ENCODE data around the gene NOS3. TPM values are rescaled to one million over a fixed set of nuclear protein-coding genes. Genes with fewer than 3 reads are reported as not detected.

NOS3 gene
- total RNA-seq, 1 donor from 2014 or later: 7.0 TPM

DNA sequence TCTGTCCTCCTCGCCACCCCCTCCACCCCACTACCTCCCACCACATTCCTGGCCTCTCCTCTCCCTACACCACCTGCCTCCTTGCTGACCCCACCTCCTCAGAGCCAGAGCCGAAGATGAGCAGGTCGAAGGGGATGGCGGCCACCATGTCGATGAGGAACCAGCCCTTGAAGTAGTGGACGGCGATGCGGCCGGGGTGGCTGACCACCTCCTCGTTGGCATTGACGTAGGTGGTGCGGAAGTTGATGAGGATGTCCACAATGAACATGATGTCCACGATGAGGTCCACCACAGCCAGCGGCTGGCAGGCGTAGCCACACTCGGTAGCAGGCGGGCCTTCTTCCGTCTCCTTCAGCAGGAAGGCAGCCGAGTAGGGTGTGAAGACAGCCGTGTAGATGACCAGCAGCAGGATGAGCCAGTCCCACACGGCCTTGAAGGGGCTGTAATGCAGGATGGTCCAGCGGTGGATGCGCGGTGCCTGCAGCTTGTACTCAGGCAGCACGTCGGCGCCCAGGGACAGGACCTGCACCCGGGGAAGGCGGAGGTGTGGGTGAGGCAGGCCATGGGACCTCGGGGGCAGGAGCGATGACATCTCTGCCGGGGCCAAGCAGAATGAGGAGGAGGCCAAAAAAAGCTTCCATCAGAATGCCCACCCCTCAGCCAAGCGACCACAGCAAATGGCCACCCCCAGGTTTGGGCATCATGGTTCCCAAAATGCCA lies 38.3 kb upstream of the NOS3 start:
- no peak for DNase-seq

DNA sequence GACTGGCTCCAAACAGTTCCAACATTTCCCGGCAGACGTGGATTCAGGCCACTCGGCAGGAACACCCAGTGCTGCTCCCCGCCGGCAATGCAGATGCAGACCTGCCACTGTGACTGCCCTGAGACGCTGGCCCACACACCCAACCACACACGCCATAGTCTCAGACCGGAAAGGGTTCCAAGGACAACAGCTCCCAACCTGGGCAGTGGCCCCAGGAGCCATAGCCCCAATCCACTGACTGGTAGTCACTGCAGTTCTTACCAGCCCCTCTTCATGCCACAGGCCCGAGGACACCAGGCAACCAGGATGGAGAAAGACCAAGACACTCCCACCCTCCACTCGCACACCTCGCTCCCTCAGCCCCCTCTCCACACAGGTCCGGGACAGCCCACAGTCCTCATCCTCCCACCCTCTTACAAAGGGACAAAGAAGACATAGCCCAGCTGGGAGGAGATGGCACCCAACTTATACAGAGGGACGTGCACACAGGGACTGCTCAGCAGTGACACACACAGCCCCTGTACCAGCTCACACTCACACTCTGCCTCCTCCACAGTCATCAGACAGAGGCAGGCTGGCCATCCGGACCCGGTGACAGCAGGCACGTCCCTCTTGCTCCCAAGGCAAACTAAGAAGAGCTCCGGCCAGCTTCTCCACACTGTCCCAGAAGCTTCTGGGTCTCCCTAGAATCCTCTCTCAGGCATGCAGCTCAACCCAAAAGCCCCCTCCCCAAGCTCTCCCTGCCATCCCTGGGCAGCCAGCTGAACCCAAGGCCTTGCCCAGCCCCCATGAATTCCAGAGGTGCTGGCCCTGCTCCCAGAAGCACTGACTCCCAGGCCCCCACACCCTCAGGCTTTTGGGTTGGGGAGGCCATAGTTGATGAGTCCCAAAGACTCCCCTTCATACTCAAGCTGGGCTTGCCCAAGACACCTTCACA lies 37.5 kb upstream of the NOS3 start:
- DNase-seq: no peak

DNA sequence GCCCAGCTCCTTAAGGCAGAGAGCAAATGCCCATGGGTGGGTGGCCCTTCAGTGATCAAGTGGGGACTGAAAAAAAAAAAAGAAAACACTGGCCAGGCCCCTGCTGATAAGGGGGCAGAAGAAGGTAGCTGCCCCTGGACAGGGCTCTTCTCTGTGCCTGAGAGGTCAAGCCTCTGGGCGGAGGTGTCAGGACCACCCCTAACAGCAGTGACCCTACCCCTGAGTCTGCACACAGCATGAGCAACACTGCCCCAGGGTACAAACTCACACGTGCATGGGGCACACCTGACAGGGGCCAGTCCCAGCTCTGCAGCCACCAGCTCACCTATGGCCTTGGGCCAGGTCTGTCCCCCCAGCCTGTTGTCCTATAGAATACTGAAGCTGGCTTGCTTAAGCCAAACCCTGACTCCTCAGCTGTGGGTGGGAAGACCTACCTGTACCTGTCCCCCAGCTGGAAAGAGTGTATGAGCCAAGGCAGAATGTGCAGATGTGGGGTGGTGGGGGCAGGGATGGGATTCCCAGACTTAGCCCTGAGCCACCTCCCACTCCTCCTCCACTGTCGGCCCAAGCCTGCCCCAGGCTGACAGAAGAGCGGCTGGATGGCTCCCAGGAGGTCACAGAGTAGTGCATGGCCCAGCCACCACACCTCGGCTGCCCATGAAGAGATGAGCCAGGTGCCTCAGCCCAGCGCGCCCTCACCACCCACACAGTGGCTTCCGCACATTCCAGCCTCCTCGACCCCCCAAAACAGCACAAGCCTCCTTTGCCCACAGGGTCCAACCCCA lies 36.4 kb upstream of the NOS3 start:
- no peak for DNase-seq

DNA sequence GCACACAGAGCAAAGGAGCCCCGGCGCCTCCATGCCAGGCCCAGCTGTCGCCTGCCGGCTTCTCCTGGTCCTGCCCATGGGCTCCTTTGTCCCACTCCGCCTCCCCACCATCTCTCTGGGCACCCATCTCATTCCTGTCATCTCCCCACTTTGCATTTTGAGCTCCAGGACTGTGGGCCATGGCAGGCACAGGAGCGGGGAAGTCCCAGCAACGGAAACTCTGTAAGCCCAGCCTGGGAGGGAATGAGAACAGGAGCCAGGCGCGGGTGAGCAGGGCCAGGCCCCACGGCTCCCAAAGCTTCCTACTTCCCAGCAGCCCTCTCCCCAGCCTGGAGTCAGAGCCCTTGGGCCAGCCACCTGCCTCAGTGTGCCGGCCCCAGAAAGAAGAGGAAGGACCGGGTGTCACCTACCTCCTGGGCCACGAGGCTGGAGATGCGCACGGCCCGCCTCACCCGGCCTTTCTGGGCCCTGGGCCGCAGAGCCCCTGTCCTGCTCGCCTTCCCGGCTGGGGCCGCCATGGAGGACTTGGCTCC lies 35.8 kb upstream of the NOS3 start:
- DNase-seq: no peak

DNA sequence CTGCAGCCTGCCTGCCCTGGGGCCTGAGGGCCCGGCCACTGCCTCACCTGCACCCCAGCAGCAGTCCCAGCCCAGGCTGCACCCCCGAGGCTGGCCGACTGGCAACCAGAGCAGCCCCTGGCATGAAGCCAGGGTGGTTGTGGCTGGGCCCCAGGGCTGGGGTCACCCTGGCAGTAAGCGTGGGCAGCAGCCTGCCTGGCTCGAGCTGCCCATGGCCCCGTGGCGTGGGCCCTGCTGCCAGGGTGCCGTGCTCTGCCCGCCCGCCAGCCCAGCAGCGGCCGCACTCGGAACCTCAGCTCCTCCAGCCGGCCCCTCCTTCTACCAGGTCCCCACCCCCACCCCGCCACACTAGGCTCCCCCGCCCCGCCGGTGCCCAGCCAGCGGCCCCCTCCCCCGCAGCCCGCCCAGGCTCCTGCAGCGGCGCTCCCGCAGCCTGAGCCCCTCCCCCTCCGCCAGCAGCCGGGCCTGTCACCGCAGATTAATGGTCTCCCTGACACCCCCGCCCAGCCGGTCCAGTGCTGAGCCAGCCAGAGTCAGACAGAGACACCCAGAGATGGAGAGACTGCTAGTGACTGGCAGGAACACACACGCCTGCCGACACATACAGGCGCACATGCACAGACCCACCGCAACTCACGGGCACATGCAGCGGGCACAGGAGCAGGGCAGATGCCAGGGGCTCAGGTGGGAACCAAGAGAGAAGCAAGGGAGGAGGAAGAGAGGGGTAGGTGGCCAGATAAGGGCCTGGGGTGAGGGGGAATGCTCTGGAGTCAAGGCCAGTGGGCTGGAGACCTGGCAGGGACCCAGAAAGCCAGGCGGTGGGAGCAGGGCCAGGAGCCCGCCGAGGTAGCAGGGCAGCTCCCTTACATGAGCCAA lies 35.1 kb upstream of the NOS3 start:
- DNase-seq: peak; percentile 95

DNA sequence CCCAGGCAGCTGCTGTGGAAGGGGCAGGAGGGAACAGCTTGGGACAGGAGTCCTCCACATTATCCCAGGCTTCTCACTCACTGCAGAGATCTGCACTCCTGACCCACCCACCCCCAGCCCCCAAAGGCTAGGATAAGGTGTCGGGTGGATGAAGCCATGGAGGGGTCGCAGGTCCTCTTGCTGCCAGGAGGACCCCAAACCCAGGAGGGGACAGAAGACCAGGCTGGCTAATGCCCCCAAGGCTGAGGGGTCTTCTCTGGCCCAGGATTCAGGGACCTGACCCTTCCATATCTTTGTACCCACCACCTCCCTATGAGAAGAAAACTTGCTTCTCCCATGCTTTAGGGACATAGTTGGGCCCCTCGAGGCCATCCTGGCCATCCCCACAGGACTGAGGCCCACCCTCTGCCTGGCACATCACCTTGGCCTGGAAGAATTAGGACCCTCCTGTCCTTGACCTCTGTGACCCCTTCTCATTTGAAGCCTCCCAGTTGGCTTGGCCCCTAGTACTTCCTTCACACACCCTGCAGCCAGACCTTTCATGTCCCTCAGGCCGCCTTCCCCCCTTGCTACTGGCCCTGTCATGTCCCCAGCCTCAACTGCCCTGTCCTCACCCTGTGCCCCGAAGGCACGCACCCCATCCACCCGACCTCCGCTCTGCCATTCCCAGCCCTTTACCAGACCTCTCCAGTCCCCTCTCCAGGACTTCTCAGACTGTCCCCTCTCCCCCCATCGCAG lies 34.3 kb upstream of the NOS3 start:
- no peak for DNase-seq

DNA sequence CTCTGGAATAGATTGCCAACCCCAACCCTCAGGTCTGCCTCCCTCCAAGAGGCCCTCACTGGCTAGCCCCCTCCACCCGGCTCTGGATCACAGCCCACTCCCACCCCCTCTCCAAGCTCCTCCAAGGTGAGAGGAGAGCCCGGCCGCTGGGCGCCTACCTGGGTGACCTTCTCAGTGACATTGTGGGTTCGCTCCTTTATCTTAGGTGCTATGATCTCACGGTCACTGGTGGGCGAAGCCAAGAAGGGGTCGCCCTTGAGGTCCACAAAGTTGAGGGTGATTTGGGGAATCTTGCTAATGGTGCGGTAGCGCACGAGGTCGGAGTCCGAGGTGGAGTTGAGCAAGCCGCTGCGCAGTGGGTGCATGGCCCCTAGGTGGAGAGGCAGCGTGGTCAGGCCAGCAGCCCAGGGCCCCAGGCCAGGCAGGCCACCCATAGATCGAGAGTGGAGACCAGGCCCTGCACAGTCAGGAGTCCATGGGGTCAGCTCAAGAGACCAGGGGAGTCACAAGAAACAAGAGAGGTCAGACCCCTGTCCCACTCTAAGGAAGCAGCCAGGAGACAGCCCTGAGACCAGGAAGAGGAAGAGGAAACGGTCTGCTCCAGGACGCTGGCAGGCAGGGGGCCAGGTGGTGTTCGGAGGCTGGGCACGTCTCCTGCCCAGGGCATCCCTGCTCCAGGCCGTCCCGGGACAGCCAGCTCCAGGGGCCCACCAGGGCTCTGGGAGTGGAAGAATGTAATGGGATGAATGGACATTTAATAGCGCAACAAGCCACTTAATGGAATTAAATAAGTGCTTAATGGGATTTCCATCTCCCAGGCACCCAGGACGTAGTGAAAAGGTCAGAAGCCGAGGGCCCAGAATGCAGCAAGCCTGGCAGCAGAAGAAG lies 33.4 kb upstream of the NOS3 start:
- DNase-seq: no peak

DNA sequence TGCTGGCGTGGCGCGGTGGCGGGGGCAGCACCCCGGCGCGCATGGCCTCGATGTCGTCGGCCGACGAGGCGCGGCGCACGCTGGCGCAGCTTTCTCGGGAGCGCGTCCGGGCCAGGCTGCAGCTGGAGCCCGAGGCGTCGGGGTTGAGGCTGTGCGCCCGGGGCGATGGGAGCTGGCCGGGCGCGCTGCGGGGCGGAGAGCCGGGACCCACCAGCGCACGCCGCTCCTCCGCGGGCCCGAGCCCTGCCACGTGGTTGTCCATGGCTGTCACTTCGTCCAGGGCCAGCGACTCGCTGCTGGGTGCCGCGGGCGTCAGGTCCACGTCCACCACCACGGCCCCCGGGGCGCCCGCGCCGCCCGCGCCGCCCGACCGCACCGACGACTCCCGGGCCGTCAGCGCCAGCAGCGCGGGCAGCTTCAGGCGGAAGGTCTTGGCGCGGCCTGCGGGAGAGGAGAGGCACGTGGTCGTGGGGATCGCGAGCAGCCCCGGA lies 32.7 kb upstream of the NOS3 start:
- no peak for DNase-seq

DNA sequence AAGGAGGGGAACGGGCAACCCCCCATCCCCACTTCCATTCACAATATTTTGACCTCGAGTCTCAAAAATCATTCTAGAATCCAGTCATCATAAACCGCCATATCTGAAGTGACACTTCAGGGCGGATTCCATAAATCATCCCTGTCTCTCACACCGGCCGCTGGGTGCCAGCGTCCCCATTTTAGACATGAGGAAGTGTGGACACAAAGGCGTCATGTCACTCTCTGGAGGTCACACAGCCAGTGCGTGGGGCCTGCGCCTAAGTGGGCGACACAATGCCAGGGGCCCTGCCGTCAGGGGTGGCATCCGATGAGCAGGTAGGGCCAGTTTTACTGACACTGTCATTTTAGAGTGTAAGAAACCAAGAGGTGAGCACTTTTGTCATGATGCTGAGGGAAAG lies 32.2 kb upstream of the NOS3 start:
- no peak for DNase-seq

DNA sequence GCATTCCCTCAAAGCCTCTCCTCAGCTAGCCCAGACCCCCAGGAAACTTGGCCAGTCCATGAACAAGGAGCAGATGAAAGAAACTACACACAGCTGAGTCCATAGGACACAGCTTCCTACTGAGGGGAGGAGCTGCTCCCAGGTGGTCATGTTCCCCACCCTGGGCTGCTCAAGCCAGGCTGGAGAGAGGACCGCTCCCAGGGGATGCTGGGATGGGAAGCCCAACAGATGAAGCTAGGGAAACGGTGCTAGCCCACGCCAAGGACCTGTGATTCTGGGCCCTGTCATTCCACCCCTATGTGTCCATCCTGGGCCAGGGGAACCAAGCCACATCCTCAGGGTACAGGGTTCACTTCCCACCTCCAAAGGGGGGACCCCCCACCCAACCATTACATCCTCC lies 31.7 kb upstream of the NOS3 start:
- no peak for DNase-seq

DNA sequence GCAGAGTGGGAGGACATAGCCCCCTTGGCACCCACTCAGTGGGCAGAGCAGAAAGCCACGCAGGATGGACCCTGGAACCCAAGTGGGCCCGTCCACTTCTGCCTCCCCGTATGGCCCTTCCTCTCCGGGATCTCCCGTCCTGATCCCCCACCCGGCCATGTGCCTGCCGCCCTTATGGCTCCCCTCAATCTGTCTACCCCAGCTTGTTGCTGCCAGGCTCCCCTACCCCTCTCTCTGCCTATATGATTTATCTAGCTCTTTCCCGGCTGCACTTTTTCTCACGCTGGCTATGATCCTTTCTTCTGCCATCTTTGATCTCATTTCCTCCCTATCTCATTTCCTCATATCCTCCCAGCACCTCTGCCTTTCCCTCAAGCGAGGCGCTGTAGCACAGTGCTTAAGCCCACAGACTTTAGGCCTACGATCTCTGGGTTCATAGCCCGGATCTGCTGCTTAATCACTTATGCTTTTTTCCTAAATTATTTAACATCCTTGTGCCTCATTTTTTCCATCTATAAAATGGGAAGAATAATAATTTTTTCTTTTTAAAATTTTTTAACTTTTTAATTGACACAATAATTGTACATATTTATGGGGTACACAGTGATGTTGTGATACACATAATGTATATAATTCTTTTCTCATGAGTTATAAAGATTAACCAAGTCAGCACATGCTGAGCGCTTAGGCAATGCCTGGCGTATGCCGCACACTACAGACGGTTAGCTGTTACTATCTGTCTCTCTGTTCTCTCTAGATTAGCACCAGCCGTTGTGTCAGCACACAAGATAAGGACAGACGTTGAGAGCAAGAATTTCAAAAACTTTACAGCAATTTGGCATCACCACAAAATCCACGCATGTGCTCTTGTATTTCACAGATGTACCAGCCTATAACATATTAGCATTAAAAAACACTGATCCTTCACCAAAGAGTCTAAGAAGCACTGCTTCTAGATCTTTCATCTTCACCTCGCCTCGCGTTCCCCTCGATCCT lies 30.8 kb upstream of the NOS3 start:
- DNase-seq: no peak

DNA sequence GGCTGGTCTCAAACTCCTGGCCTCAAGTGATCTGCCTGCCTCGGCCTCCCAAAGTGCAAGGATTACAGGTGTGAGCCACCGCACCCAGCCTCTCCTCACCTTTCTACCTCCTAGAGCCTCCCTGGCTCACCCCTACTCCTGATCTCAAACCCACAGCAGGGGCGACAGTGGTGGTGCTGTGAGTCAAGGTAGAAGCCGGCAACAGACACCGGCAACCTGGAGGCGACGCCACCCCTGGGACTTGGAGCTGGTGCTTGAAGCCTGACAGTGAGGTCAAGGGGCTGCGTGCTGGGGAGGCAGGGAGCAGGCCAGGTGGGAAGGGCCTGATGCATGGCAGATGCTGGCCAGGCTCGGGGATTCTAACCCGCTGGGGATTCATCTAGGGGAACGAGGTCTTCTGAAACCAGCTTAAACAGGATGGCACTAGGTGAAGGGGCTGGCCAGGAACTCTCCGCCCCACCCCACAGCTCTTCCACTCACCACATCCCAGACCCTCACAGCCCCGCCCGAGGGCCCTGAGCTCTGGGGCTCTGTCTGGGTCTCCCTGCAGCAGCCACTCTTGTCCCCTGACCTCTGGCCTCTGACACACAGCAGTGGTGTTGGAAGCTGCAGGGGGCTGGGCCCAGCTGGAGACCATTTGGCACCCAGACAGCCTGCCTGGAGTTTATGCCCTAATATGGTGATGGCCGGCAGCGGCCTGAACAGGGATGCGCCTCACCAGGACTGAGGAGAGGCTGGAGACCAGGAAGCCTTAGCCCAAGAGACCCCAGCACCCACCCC lies 29.1 kb upstream of the NOS3 start:
- no peak for DNase-seq

DNA sequence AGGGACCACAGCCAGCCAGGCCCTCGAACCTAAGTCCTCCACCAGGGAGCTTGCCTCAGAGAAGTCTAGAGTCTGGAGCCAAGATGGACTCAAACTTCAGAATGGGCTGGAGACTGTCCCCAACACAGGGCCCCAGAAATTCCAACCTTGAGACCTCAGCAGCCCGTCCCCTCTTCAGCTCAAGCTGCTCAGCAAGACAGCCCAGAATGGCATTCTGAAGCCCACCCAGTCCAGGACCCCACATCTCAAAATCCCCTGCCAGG lies 28.6 kb upstream of the NOS3 start:
- no peak for DNase-seq

DNA sequence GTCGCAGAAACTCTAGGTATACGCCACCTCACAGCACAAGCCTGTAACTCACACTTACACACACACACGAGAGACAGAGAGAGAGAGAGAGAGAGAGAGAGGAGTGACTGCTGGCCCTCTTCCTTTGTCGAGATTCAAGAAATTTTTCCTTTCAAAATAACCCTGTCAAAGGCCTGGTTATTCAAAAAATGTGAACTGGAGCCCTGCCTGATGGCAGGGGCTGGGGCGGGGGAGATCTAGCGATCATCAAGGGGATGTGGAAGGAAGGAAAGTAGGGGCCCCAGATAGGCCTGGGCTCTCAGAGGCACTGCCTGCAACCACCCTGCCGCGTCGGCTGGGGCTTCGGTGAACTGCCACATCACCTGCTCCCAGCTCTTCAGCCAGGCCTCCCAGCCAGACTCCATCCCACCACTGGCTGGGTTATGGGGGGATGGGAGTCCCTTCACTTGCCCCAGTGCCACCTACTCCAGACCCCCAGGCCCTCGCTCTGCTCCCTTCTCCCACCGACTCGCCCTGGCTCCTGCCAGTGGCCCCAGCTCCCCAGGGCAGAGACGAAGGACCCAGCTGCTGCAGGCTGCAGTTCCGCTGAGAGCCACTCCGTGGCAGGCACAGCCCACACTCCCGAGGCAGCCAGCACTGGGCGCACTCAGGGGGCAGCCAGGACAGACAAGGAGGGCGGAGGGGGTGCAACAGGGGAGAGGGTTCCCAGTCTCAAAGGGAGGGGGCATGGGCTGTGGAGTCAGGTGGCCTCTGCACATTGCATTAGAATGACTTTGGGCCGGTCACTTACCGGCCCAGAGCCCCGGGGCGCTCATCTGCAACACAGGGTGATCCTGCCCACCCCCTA lies 28.0 kb upstream of the NOS3 start:
- DNase-seq: peak; percentile 78

DNA sequence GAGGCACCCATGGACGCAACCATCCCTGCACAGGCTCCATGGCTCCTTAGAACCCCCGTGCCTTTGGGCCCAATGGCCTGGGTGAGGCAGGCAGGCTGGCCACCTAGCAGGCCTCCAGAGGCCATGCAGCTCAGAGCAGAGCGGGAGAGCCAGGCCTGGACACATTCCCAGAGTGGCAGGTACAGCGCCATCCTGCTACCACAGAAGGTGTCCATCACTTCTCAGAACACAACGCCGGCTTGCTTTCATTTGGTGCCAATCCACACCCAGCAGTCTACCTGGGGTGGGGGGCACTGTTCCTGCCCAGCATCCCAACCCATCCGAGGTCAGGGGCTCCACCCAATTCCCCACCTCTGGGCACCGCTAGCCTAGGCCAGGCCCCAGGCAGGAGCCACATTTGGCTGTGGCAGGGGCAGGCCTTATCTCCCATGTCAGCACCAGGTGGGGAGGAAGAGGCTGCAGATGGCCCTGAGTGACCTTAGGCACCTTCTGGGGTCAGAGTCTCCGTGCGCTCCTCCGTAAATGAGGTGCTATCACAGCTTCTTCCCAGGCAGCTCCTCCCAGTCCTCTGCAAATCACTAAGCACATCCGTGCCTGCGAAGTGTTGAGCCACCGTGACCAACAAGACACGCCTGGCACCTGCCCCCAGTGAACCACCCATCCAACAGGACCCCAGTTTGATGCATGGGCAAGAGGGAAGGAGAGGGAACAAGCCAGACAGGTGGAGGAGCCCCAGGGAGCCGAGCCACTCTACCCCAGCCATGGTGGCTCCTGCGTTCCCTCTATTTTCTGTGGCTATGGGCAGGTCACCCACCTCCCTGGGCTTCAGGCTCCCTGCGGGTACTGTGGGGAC lies 26.9 kb upstream of the NOS3 start:
- DNase-seq: no peak
